Activated B cell treated with CpG ODN at 0.5 μM for 24 hours (primary cell): ENCODE results near the gene TBX2. TPM values are rescaled to one million over a fixed set of nuclear protein-coding genes. Genes with fewer than 3 reads are reported as not detected.

Source experiments
- ATAC-seq: fragments of 200-7000 bp; cut with Tn5 transposase; one replicate; pipeline ENCODE4 v1.10.0; 2021; ENCODE audit warnings: low read depth, mild to moderate bottlenecking, moderate library complexity
- CTCF ChIA-PET: fragments of 350-600 bp; sonication (Branson Sonifier 250); formaldehyde crosslinking; loops from one replicate; lab custom pipeline; 2021; ENCODE audit warnings: antibody characterized with exemption; lab: Charles Lee
- POLR2A ChIA-PET: fragments of 350-600 bp; sonication (Branson Sonifier 250); formaldehyde crosslinking; loops from one replicate; lab custom pipeline; 2021; ENCODE audit warnings: antibody characterized with exemption; lab: Charles Lee
- DNase-seq: peaks from one replicate; pipeline ENCODE4 v3.0.0; 2022
- H3K27ac Mint-ChIP-seq: one replicate; pipeline ENCODE4 v1.8.0; 2020; ENCODE audit warnings: mixed read lengths
- H3K27me3 Mint-ChIP-seq: one replicate; pipeline ENCODE4 v1.8.0; 2021; ENCODE audit warnings: mixed read lengths
- H3K36me3 Mint-ChIP-seq: one replicate; pipeline ENCODE4 v1.8.0; 2021; ENCODE audit warnings: low read depth, mixed read lengths
- H3K4me1 Mint-ChIP-seq: one replicate; pipeline ENCODE4 v1.8.0; 2021; ENCODE audit warnings: mixed read lengths
- H3K4me3 Mint-ChIP-seq: one replicate; pipeline ENCODE4 v1.8.0; 2020; ENCODE audit warnings: mild to moderate bottlenecking, mixed read lengths
- H3K9me3 Mint-ChIP-seq: one replicate; pipeline ENCODE4 v1.8.0; 2020; ENCODE audit warnings: mixed read lengths
- CTCF ChIP-seq: fragments of 200-600 bp; IDR thresholded peaks from one replicate; pipeline ENCODE4 v1.8.0; 2022; ENCODE audit warnings: antibody characterized with exemption, mild to moderate bottlenecking
- intact Hi-C: fragments of 100-400 bp; cut with micrococcal nuclease; formaldehyde crosslinking; loops from one replicate; pipeline ENCODE4 v1.15.1; 2024
- total RNA-seq: library from RNA; stranded (reverse); gene quantifications from 2 replicates; pipeline ENCODE4 v1.2.3, GENCODE V29; 2022

TBX2 gene
- total RNA-seq, 1 donor from 2014 or later = not detected

- Mint-ChIP-seq H3K36me3 (no peaks in the 10 kb centered on the region), H3K4me1 (no peaks in the 10 kb centered on the region), H3K27me3 (no peaks in the 10 kb centered on the region), H3K9me3 (no peaks in the 10 kb centered on the region), H3K27ac (no peak overlapping the region), H3K4me3 (no peak overlapping the region)
- TF ChIP-seq CTCF = no peak
- intact Hi-C loops = no loop called here
- ChIA-PET CTCF (no interaction called here), POLR2A (no interaction called here)
- DNase-seq (no peak), ATAC-seq (no peak)
Measured at GRCh38 chr17:61366715-61367413, 32.8 kb upstream of the TBX2 start.

GRCh38 chr17:61368049-61368831 is 31.4 kb upstream of the TBX2 start:
- intact Hi-C loops = no loop called here
- Mint-ChIP-seq H3K9me3 (no peaks in the 10 kb centered on the region), H3K4me1 (no peaks in the 10 kb centered on the region), H3K4me3 (no peak overlapping the region), H3K27me3 (no peaks in the 10 kb centered on the region), H3K27ac (no peak overlapping the region), H3K36me3 (no peaks in the 10 kb centered on the region)
- ATAC-seq (no peak), DNase-seq (no peak)
- ChIA-PET CTCF (interaction anchor here (0.6 kb wide), 1 partner anchor 195 kb away, joined by 5 read pairs; no protein-coding TSS in a partner anchor), POLR2A (no interaction called here)
- TF ChIP-seq CTCF = no peak

GRCh38 chr17:61368832-61369450 is 30.7 kb upstream of the TBX2 start:
- DNase-seq = no peak
- POLR2A ChIA-PET = no interaction called here
- TF ChIP-seq CTCF = no peak
- Mint-ChIP-seq H3K4me1 (peaks cover 7% of the 10 kb centered on the region), H3K36me3 (no peaks in the 10 kb centered on the region), H3K9me3 (no peaks in the 10 kb centered on the region), H3K27ac (no peak overlapping the region), H3K4me3 (no peak overlapping the region), H3K27me3 (no peaks in the 10 kb centered on the region)
- no peak for ATAC-seq
- intact Hi-C loops = no loop called here
- CTCF ChIA-PET = interaction anchor here (0.6 kb wide), 1 partner anchor 194 kb away, joined by 5 read pairs; no protein-coding TSS in a partner anchor

- ChIA-PET CTCF (no interaction called here), POLR2A (no interaction called here)
- H3K27me3 Mint-ChIP-seq = no peaks in the 10 kb centered on the region
- H3K4me3 Mint-ChIP-seq = no peak overlapping the region
- H3K36me3 Mint-ChIP-seq = no peaks in the 10 kb centered on the region
- no peak for ATAC-seq
- no peak for DNase-seq
- no peak for TF ChIP-seq CTCF
- H3K4me1 Mint-ChIP-seq = peaks cover 11% of the 10 kb centered on the region
- intact Hi-C loops = no loop called here
- no peak overlapping the region for H3K27ac Mint-ChIP-seq
- no peaks in the 10 kb centered on the region for H3K9me3 Mint-ChIP-seq
Measured at GRCh38 chr17:61369751-61370150, 29.9 kb upstream of the TBX2 start.

- CTCF ChIA-PET = no interaction called here
Measured at GRCh38 chr17:61371179-61371578, 28.5 kb upstream of the TBX2 start.

More at GRCh38 chr17:61371179-61371578, 28.5 kb upstream of the TBX2 start:
- no peak for ATAC-seq
- Mint-ChIP-seq H3K9me3 (no peaks in the 10 kb centered on the region), H3K36me3 (no peaks in the 10 kb centered on the region), H3K4me3 (no peak overlapping the region), H3K4me1 (peaks cover 11% of the 10 kb centered on the region), H3K27ac (no peak overlapping the region), H3K27me3 (no peaks in the 10 kb centered on the region)
- POLR2A ChIA-PET = no interaction called here
- no peak for DNase-seq
- intact Hi-C loops = no loop called here
- no peak for TF ChIP-seq CTCF
